ENCODE data around the gene PAX2.

- TF ChIP-seq CTCF (IDR thresholded peaks at IDR 0.05; ENCODE audit: low read depth, low read length, missing input control) (no peak), YY1 (IDR thresholded peaks at IDR 0.05) (no peak), FOXA1 (IDR thresholded peaks at IDR 0.05) (no peak), TAF1 (conservative IDR thresholded peaks at IDR 0.05) (no peak), JUND (IDR thresholded peaks at IDR 0.05) (no peak), GABPA (IDR thresholded peaks at IDR 0.05 in 1 of 2, conservative IDR thresholded peaks at IDR 0.05 in 1 of 2) (no peak), RAD21 (IDR thresholded peaks at IDR 0.05) (no peak), REST (IDR thresholded peaks at IDR 0.05) (no peak), EGR1 (IDR thresholded peaks at IDR 0.05; ENCODE audit: low read depth in 2 of 2) (no peak), ATF3 (IDR thresholded peaks at IDR 0.05) (no peak)
Observed at GRCh38 chr10:100774223-100774622, 28.8 kb downstream of the PAX2 start.

Measured in liver (tissue), 3 donors.